Mucosa of descending colon (tissue), 3 donors: ENCODE data around the gene EIF4G3. TPM values are rescaled to one million over a fixed set of nuclear protein-coding genes. Genes with fewer than 3 reads are reported as not detected.
A peak's percentile ranks its signal among the peaks of the same experiment; 100 is the strongest.

Source experiments
- ATAC-seq: fragments of 200-7000 bp; cut with Tn5 transposase; one replicate; pipeline ENCODE4 v1.9.1; 2020; ENCODE audit warnings: mild to moderate bottlenecking, moderate library complexity
- DNase-seq, 3 donors: peaks; one replicate each; pipeline ENCODE4 v3.0.0-alpha.2; 2020
- H3K36me3 ChIP-seq: fragments of 200-600 bp; one replicate; pipeline ENCODE4 v1.8.0; 2021; ENCODE audit warnings: low read depth, mild to moderate bottlenecking
- H3K4me1 ChIP-seq: fragments of 200-600 bp; one replicate; pipeline ENCODE4 v1.8.0; 2021; ENCODE audit warnings: low read depth, mild to moderate bottlenecking
- H3K4me3 ChIP-seq: fragments of 200-600 bp; one replicate; pipeline ENCODE4 v1.8.0; 2021; ENCODE audit warnings: mild to moderate bottlenecking
- H3K9me3 ChIP-seq: fragments of 200-600 bp; one replicate; pipeline ENCODE4 v1.8.0; 2021; ENCODE audit warnings: mild to moderate bottlenecking
- intact Hi-C, 2 donors: fragments of 100-400 bp; cut with DNase I in 1 of 2; cut with micrococcal nuclease in 1 of 2; formaldehyde crosslinking; loops; one replicate each; pipeline versions ENCODE4 v1.11.0 to v1.11.1; 2022; cut with DNase I, micrococcal nuclease
- total RNA-seq, 3 donors: library from RNA; stranded (reverse); fragmentation: NEBNext Ultra II Directional in 2 of 3; extraction: Animal tissue kit (Norgen Biotek cat#: 25700) in 2 of 3; gene quantifications; one replicate each; pipeline versions ENCODE4 v1.2.1 to v1.2.4, GENCODE V29; 2021 to 2023
- TF ChIP-seq, protein P1 (sequence below): fragments of 200-600 bp; IDR thresholded peaks from one replicate; pipeline ENCODE4 v1.8.0; 2022; ENCODE audit warnings: antibody characterized with exemption, mild to moderate bottlenecking
- donor health status: DM: no; HTN: no; CAD: no; lungs with moderate emphysema.
- donor health status: DM: no; HTN: no; CAD: no.
- donor health status: DM: no; HTN: yes; CAD: no.

EIF4G3 gene
- total RNA-seq, 3 donors from 2014 or later = 59.5 to 106 (median 90.8) TPM

DNA sequence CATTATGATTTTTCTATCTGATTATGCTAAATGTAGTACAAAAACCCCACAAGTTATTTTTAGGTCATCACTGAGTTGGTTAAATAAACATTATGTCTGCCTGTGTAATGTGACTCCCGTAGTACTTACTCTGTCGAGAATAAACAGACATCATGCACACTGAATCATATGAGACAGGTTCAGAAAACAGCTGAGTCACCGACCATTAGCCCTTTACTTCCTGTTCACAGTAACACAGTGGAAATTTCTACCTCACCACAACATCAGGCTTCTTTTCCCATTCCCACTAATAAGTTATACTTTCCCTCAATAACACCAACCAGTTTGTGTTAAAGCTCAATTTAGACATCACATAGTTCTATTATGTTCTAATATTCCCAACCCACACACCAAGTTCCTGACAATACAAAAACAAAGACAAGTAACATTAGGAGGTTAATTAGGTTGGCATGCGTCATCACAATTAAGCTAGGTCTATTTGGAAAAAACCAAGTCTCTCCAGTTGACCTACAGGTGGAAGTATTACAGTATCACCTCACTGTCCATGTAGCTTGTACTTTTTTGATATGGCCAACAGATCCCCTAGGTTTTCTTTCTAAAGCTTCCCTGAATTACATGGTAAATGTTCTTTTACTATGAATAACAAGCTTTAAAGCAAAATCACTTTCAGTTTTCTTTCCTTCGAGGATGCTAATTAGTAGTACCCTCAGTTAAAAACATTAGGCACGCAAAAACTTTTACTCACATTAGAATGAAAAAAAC, 154.2 kb downstream of the EIF4G3 start:
- TF ChIP-seq, protein P1, sequence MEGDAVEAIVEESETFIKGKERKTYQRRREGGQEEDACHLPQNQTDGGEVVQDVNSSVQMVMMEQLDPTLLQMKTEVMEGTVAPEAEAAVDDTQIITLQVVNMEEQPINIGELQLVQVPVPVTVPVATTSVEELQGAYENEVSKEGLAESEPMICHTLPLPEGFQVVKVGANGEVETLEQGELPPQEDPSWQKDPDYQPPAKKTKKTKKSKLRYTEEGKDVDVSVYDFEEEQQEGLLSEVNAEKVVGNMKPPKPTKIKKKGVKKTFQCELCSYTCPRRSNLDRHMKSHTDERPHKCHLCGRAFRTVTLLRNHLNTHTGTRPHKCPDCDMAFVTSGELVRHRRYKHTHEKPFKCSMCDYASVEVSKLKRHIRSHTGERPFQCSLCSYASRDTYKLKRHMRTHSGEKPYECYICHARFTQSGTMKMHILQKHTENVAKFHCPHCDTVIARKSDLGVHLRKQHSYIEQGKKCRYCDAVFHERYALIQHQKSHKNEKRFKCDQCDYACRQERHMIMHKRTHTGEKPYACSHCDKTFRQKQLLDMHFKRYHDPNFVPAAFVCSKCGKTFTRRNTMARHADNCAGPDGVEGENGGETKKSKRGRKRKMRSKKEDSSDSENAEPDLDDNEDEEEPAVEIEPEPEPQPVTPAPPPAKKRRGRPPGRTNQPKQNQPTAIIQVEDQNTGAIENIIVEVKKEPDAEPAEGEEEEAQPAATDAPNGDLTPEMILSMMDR = no peak
- DNase-seq = peak in 1 of 3 donors; percentile 81
- peak; percentile 100 for ATAC-seq
- peaks cover 16% of the 10 kb centered on the region for H3K4me1 ChIP-seq
- intact Hi-C loops = no loop called here
- no peak overlapping the region for H3K4me3 ChIP-seq
- no peaks in the 10 kb centered on the region for H3K9me3 ChIP-seq
- H3K36me3 ChIP-seq = no peaks in the 10 kb centered on the region

DNA sequence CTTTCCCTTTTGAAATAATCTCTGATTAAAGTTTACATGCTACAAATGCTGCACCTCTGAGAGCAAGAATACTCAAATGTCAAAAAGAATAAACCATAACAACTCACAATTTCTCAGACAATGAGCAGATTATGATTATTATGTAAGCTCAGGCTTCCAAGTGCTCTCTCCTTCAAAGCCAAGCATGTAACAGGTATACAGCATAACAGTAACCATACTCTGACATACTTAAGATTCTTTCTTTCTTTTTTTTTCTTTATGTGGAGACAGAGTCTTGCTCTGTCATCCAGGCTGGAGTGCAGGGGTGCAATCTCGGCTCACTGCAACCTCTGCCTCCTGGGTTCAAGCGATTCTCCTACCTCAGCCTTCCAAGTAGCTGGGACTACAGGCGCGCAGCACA, 155.4 kb downstream of the EIF4G3 start:
- H3K4me1 ChIP-seq = peaks cover 13% of the 10 kb centered on the region
- no peak for ATAC-seq
- intact Hi-C loops = no loop called here
- TF ChIP-seq, protein P1 = no peak
- no peaks in the 10 kb centered on the region for H3K36me3 ChIP-seq
- no peak for DNase-seq
- no peaks in the 10 kb centered on the region for H3K9me3 ChIP-seq
- H3K4me3 ChIP-seq = no peak overlapping the region

DNA sequence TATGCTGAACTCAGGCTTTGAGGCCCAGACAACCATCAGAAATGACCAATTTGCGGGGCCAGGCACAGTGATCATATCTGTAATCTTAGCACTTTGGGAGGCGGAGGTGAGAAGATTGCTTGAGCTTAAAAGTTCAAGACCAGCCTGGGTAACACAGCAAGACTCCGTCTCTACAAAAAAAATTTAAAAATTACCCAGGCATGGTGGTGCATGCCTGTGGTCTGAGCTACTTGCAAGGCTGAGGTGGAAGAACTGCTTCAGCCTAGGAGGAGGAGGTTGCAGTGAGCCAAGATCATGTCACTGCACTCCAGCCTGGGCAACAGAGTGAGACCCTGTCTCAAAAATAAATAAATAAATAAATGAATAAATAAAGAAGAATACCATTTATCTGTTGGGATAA, 156.5 kb downstream of the EIF4G3 start:
- Histone ChIP-seq H3K9me3 (no peaks in the 10 kb centered on the region), H3K4me1 (peaks cover 13% of the 10 kb centered on the region), H3K4me3 (no peak overlapping the region), H3K36me3 (no peaks in the 10 kb centered on the region)
- intact Hi-C loops = no loop called here
- TF ChIP-seq, protein P1 = no peak
- DNase-seq = no peak
- ATAC-seq = no peak

DNA sequence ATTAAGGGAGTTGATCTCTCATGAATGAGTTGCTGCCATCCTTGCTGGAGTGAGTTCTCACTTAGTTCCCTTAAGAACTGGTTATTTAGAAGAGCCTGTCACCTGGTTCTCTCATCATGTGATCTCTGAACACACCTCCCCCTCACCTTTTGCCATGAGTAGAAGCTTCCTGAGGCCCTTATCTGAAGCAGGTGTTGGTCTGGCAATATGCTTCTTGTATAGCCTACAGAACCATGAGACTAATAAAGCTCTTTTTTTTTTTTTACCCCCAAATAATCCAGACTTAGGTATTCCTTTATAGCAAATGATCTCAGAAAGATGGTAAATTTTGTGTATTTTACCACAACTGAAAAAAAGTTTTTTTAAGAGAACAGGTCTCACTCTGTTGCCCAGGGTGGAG, 158.0 kb downstream of the EIF4G3 start:
- H3K36me3 ChIP-seq = no peaks in the 10 kb centered on the region
- ATAC-seq (no peak), DNase-seq (no peak)
- H3K9me3 ChIP-seq = no peaks in the 10 kb centered on the region
- intact Hi-C loops = no loop called here
- H3K4me1 ChIP-seq = peaks cover 15% of the 10 kb centered on the region
- H3K4me3 ChIP-seq = no peak overlapping the region
- TF ChIP-seq, protein P1 = no peak

DNA sequence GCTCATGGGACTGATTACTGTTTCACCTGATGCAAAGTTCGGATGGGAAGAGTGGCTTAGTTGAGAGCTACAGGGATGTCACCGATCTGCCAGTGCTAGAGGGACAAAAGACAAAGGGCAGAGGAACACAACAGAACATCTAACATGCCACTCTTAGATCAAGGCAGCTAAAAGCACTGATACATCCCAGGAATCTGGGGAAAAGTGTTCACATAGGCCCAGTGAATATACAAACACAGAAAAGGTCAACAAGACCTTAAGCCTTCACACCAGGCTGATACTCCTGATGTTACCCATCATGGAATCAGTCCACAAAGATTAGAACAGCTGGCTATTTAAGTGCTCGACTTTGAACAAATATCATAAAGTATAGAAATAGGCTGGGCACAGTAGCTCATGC, 163.2 kb downstream of the EIF4G3 start:
- peak; percentile 29 for ATAC-seq
- H3K4me1 ChIP-seq = peaks cover 3% of the 10 kb centered on the region
- TF ChIP-seq, protein P1 = no peak

DNA sequence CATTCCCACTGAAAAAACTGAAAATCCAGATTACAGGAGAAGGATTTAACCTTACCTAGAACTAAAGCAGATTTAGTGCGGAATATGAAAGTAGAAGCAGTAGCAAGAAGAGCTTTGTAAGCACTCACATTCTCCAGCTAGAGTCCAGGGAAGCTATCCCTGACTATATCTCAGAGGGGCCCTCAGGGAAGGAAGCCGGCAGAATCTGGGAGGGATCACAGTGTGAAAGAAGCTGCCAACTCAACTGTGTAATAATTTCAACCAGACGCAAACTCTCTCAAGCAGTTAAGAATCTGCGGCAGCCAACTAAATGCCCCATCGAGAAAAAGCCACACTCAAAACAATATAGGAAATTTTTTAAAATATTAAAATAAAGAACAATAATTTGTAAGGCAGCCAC, 163.8 kb downstream of the EIF4G3 start:
- no peak for DNase-seq
- H3K9me3 ChIP-seq = no peaks in the 10 kb centered on the region
- TF ChIP-seq, protein P1 = no peak
- ATAC-seq = no peak
- no peak overlapping the region for H3K4me3 ChIP-seq
- no peaks in the 10 kb centered on the region for H3K36me3 ChIP-seq
- intact Hi-C loops = no loop called here
- peaks cover 3% of the 10 kb centered on the region for H3K4me1 ChIP-seq

More for the DNA sequence above, 163.2 kb downstream of the EIF4G3 start:
- DNase-seq = no peak
- H3K36me3 ChIP-seq = no peaks in the 10 kb centered on the region
- intact Hi-C loops = no loop called here
- H3K9me3 ChIP-seq = no peaks in the 10 kb centered on the region
- H3K4me3 ChIP-seq = no peak overlapping the region
